Gastrocnemius medialis (tissue), 4 donors: ENCODE data around the gene ST8SIA5.

Experiments
- CTCF ChIP-seq, 5 experiments: fragments of 450-650 bp in 3 of 5; fragments of 200-600 bp in 2 of 5; sonication (generic) in 2 of 5; IDR thresholded peaks in 4 of 5; conservative IDR thresholded peaks in 1 of 5; 1 replicate in 4 of 5; 2 replicates in 1 of 5; pipeline ENCODE4 v1.5.1; 2016 to 2019; ENCODE audit warnings: antibody characterized with exemption in 5 of 5, mild to moderate bottlenecking in 3 of 5, moderate library complexity in 3 of 5
- POLR2A ChIP-seq, 2 donors: fragments of 450-650 bp; IDR thresholded peaks; one replicate each; pipeline ENCODE4 v1.6.1; 2017; ENCODE audit warnings: antibody characterized with exemption in 2 of 2, mild to moderate bottlenecking in 2 of 2, moderate library complexity in 2 of 2

GRCh38 chr18:46736736-46737135 lies 20.1 kb downstream of the ST8SIA5 start:
- TF ChIP-seq CTCF (IDR thresholded peaks at IDR 0.05 in 4 of 5, conservative IDR thresholded peaks at IDR 0.05 in 1 of 5) (no peak), POLR2A (IDR thresholded peaks at IDR 0.05) (no peak)
